Upper lobe of left lung (tissue), 4 donors: ENCODE data around the gene PADI4.

Source experiments
- EP300 ChIP-seq, 4 donors: sonication (generic); formaldehyde crosslinking; IDR thresholded peaks; one replicate each; pipeline ENCODE4 v1.5.1; 2017; ENCODE audit warnings: antibody characterized with exemption in 4 of 4, control low read depth in 2 of 4
- POLR2A ChIP-seq, 4 donors: fragments of 450-650 bp; IDR thresholded peaks; one replicate each; pipeline ENCODE4 v1.5.1; 2016 to 2017; ENCODE audit warnings: antibody characterized with exemption in 4 of 4, mild to moderate bottlenecking in 2 of 4
- TF ChIP-seq, protein P1 (sequence below), 6 experiments: fragments of 450-650 bp in 4 of 6; fragments of 200-600 bp in 2 of 6; sonication (generic) in 2 of 6; IDR thresholded peaks; one replicate each; pipeline ENCODE4 v1.5.1; 2016 to 2019; ENCODE audit warnings: antibody characterized with exemption in 6 of 6

DNA sequence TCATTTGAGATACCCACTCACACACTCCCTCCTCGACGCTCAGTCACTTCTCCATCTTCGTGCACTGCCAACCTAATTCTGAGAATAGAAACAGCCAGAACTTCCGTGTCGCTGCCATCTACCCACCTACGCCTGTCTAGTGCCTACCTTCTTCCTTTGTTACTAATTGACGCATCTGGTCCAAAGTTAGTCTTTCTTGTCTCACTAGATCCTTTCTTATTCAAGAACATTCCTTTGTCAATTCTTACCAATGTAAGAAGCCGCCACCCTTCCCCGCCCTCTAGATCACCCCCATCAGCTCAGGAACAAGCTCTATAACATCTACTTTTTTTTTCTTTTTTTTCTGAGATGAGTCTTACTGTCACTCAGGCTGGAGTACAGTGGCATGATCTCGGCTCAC, 67.7 kb downstream of the PADI4 start:
- no peak for TF ChIP-seq EP300 (IDR thresholded peaks at IDR 0.05)
- TF ChIP-seq POLR2A (IDR thresholded peaks at IDR 0.05) = no peak
- TF ChIP-seq, protein P1, sequence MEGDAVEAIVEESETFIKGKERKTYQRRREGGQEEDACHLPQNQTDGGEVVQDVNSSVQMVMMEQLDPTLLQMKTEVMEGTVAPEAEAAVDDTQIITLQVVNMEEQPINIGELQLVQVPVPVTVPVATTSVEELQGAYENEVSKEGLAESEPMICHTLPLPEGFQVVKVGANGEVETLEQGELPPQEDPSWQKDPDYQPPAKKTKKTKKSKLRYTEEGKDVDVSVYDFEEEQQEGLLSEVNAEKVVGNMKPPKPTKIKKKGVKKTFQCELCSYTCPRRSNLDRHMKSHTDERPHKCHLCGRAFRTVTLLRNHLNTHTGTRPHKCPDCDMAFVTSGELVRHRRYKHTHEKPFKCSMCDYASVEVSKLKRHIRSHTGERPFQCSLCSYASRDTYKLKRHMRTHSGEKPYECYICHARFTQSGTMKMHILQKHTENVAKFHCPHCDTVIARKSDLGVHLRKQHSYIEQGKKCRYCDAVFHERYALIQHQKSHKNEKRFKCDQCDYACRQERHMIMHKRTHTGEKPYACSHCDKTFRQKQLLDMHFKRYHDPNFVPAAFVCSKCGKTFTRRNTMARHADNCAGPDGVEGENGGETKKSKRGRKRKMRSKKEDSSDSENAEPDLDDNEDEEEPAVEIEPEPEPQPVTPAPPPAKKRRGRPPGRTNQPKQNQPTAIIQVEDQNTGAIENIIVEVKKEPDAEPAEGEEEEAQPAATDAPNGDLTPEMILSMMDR (IDR thresholded peaks at IDR 0.05) = no peak
